ENCODE measurements around the gene SPATA46. TPM values are rescaled to one million over a fixed set of nuclear protein-coding genes. Genes with fewer than 3 reads are reported as not detected.

SPATA46 gene, protein sequence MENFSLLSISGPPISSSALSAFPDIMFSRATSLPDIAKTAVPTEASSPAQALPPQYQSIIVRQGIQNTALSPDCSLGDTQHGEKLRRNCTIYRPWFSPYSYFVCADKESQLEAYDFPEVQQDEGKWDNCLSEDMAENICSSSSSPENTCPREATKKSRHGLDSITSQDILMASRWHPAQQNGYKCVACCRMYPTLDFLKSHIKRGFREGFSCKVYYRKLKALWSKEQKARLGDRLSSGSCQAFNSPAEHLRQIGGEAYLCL
- polyA plus RNA-seq, result not detected in 2 replicates

GRCh38 chr1:162376691-162377090, at the start of gene SPATA46:
SPATA46 (minus strand) TSS chr1:162376854; CDS start chr1:162376790, 64 bp downstream.

GRCh38 chr1:162412002-162412401, 35.3 kb upstream of the SPATA46 start, which contains the start of gene SH2D1B:
SH2D1B (minus strand) TSS chr1:162412136; CDS start chr1:162412016, 120 bp downstream.

GRCh38 chr1:162381383-162381782, 4.7 kb upstream of the SPATA46 start, which contains the start of gene C1orf226:
C1orf226 (plus strand) TSS chr1:162381728; CDS start chr1:162381902, 174 bp downstream.

Other genes with a start within 250 kb of the SPATA46 start
- gene C1orf226, start 4.9 kb upstream of the SPATA46 start, polyA plus RNA-seq, result 0.78 and 1.1 TPM in 2 replicates
- 2.2 TPM in 1 of 2 replicates, not detected in the other for gene SH2D1B, start 35.3 kb upstream of the SPATA46 start, polyA plus RNA-seq
- gene UHMK1, start 121.0 kb upstream of the SPATA46 start, polyA plus RNA-seq, result 49.6 and 56.4 TPM in 2 replicates
- gene UAP1, start 184.9 kb upstream of the SPATA46 start, polyA plus RNA-seq, result 42.4 and 42.9 TPM in 2 replicates